Measurements from ENCODE around the gene TSHR. TPM values are rescaled to one million over a fixed set of nuclear protein-coding genes. Genes with fewer than 3 reads are reported as not detected.

TSHR gene
- total and polyA plus RNA-seq, 2 donors, result 10.3 to 20.1 TPM

- Histone ChIP-seq H3K4me3 (ENCODE audit: low read length in 2 of 2) (no peak overlapping the region), H3K36me3 (ENCODE audit: control insufficient read depth in 2 of 2, insufficient read depth in 2 of 2, low read length in 1 of 2) (no peaks in the 10 kb centered on the region), H3K9me3 (ENCODE audit: control insufficient read depth in 2 of 2, insufficient read depth in 1 of 2, low read length in 1 of 2) (no peaks in the 10 kb centered on the region), H3K27me3 (ENCODE audit: control insufficient read depth in 2 of 2, insufficient read depth in 1 of 2, low read length in 1 of 2) (no peaks in the 10 kb centered on the region), H3K4me1 (ENCODE audit: control insufficient read depth in 2 of 2, insufficient read depth in 2 of 2, low read length in 2 of 2) (peaks cover 0 to 9% of the 10 kb centered on the region in 2 donors), H3K27ac (ENCODE audit: low read depth in 1 of 2, low read length in 1 of 2) (no peak overlapping the region)
- 98% methylated on average over 7 of the region's 7 CpGs for WGBS
- DNase-seq (ENCODE audit: low read depth in 6 of 9, low spot score in 9 of 9), result no peak
Measured at GRCh38 chr14:81161088-81161487, 205.7 kb downstream of the TSHR start.

- no peak overlapping the region for H3K4me3 ChIP-seq (ENCODE audit: low read length in 2 of 2)
- DNase-seq (ENCODE audit: low read depth in 6 of 9, low spot score in 9 of 9), result no peak
- H3K9me3 ChIP-seq (ENCODE audit: control insufficient read depth in 2 of 2, insufficient read depth in 1 of 2, low read length in 1 of 2), result no peaks in the 10 kb centered on the region
- no peaks in the 10 kb centered on the region for H3K36me3 ChIP-seq (ENCODE audit: control insufficient read depth in 2 of 2, insufficient read depth in 2 of 2, low read length in 1 of 2)
- no peaks in the 10 kb centered on the region for H3K27me3 ChIP-seq (ENCODE audit: control insufficient read depth in 2 of 2, insufficient read depth in 1 of 2, low read length in 1 of 2)
- 89% methylated on average over 1 of the region's 1 CpG for WGBS
- no peak overlapping the region for H3K27ac ChIP-seq (ENCODE audit: low read depth in 1 of 2, low read length in 1 of 2)
- peaks cover 0 to 9% of the 10 kb centered on the region in 2 donors for H3K4me1 ChIP-seq (ENCODE audit: control insufficient read depth in 2 of 2, insufficient read depth in 2 of 2, low read length in 2 of 2)
Measured at GRCh38 chr14:81161749-81162148, 206.3 kb downstream of the TSHR start.

GRCh38 chr14:81162941-81163340 is 207.5 kb downstream of the TSHR start:
- H3K4me3 ChIP-seq (ENCODE audit: low read length in 2 of 2), result no peak overlapping the region
- H3K27ac ChIP-seq (ENCODE audit: low read depth in 1 of 2, low read length in 1 of 2), result no peak overlapping the region
- H3K9me3 ChIP-seq (ENCODE audit: control insufficient read depth in 2 of 2, insufficient read depth in 1 of 2, low read length in 1 of 2), result no peaks in the 10 kb centered on the region
- no peaks in the 10 kb centered on the region for H3K27me3 ChIP-seq (ENCODE audit: control insufficient read depth in 2 of 2, insufficient read depth in 1 of 2, low read length in 1 of 2)
- WGBS, result 44% methylated on average over 3 of the region's 3 CpGs
- DNase-seq (ENCODE audit: low read depth in 6 of 9, low spot score in 9 of 9), result no peak
- H3K36me3 ChIP-seq (ENCODE audit: control insufficient read depth in 2 of 2, insufficient read depth in 2 of 2, low read length in 1 of 2), result no peaks in the 10 kb centered on the region
- peaks cover 0 to 9% of the 10 kb centered on the region in 2 donors for H3K4me1 ChIP-seq (ENCODE audit: control insufficient read depth in 2 of 2, insufficient read depth in 2 of 2, low read length in 2 of 2)

GRCh38 chr14:81164167-81164774 is 208.8 kb downstream of the TSHR start:
- Histone ChIP-seq H3K36me3 (ENCODE audit: control insufficient read depth in 2 of 2, insufficient read depth in 2 of 2, low read length in 1 of 2) (no peaks in the 10 kb centered on the region), H3K27ac (ENCODE audit: low read depth in 1 of 2, low read length in 1 of 2) (no peak overlapping the region), H3K27me3 (ENCODE audit: control insufficient read depth in 2 of 2, insufficient read depth in 1 of 2, low read length in 1 of 2) (no peaks in the 10 kb centered on the region), H3K4me1 (ENCODE audit: control insufficient read depth in 2 of 2, insufficient read depth in 2 of 2, low read length in 2 of 2) (peaks cover 0 to 11% of the 10 kb centered on the region in 2 donors), H3K4me3 (ENCODE audit: low read length in 2 of 2) (no peak overlapping the region), H3K9me3 (ENCODE audit: control insufficient read depth in 2 of 2, insufficient read depth in 1 of 2, low read length in 1 of 2) (no peaks in the 10 kb centered on the region)
- peak in 7 of 9 donors; percentile 41 to 82 (median 59) for DNase-seq (ENCODE audit: low read depth in 6 of 9, low spot score in 9 of 9)
- 83% methylated on average over 1 of the region's 1 CpG for WGBS

GRCh38 chr14:81165188-81165587 is 209.8 kb downstream of the TSHR start:
- DNase-seq (ENCODE audit: low read depth in 6 of 9, low spot score in 9 of 9), result peak in 4 of 9 donors; percentile 6 to 56 (median 20)
- Histone ChIP-seq H3K4me1 (ENCODE audit: control insufficient read depth in 2 of 2, insufficient read depth in 2 of 2, low read length in 2 of 2) (peaks cover 0 to 16% of the 10 kb centered on the region in 2 donors), H3K4me3 (ENCODE audit: low read length in 2 of 2) (no peak overlapping the region), H3K27me3 (ENCODE audit: control insufficient read depth in 2 of 2, insufficient read depth in 1 of 2, low read length in 1 of 2) (no peaks in the 10 kb centered on the region), H3K27ac (ENCODE audit: low read depth in 1 of 2, low read length in 1 of 2) (peak overlapping the region in 1 of 2 donors; percentile 50), H3K36me3 (ENCODE audit: control insufficient read depth in 2 of 2, insufficient read depth in 2 of 2, low read length in 1 of 2) (no peaks in the 10 kb centered on the region), H3K9me3 (ENCODE audit: control insufficient read depth in 2 of 2, insufficient read depth in 1 of 2, low read length in 1 of 2) (no peaks in the 10 kb centered on the region)
- WGBS, result 57% methylated on average over 4 of the region's 4 CpGs

- H3K27ac ChIP-seq (ENCODE audit: low read depth in 1 of 2, low read length in 1 of 2), result no peak overlapping the region
- no peaks in the 10 kb centered on the region for H3K36me3 ChIP-seq (ENCODE audit: control insufficient read depth in 2 of 2, insufficient read depth in 2 of 2, low read length in 1 of 2)
- H3K9me3 ChIP-seq (ENCODE audit: control insufficient read depth in 2 of 2, insufficient read depth in 1 of 2, low read length in 1 of 2), result no peaks in the 10 kb centered on the region
- 97% methylated on average over 2 of the region's 2 CpGs for WGBS
- H3K4me1 ChIP-seq (ENCODE audit: control insufficient read depth in 2 of 2, insufficient read depth in 2 of 2, low read length in 2 of 2), result peaks cover 0 to 20% of the 10 kb centered on the region in 2 donors
- no peak overlapping the region for H3K4me3 ChIP-seq (ENCODE audit: low read length in 2 of 2)
- H3K27me3 ChIP-seq (ENCODE audit: control insufficient read depth in 2 of 2, insufficient read depth in 1 of 2, low read length in 1 of 2), result no peaks in the 10 kb centered on the region
- no peak for DNase-seq (ENCODE audit: low read depth in 6 of 9, low spot score in 9 of 9)
Measured at GRCh38 chr14:81166121-81166520, 210.7 kb downstream of the TSHR start.

- Histone ChIP-seq H3K9me3 (ENCODE audit: control insufficient read depth in 2 of 2, insufficient read depth in 1 of 2, low read length in 1 of 2) (no peaks in the 10 kb centered on the region), H3K4me1 (ENCODE audit: control insufficient read depth in 2 of 2, insufficient read depth in 2 of 2, low read length in 2 of 2) (peaks cover 0 to 17% of the 10 kb centered on the region in 2 donors), H3K27ac (ENCODE audit: low read depth in 1 of 2, low read length in 1 of 2) (no peak overlapping the region), H3K4me3 (ENCODE audit: low read length in 2 of 2) (peak overlapping the region; percentile 73 to 82), H3K27me3 (ENCODE audit: control insufficient read depth in 2 of 2, insufficient read depth in 1 of 2, low read length in 1 of 2) (no peaks in the 10 kb centered on the region), H3K36me3 (ENCODE audit: control insufficient read depth in 2 of 2, insufficient read depth in 2 of 2, low read length in 1 of 2) (no peaks in the 10 kb centered on the region)
- no peak for DNase-seq (ENCODE audit: low read depth in 6 of 9, low spot score in 9 of 9)
- 69% methylated on average over 4 of the region's 4 CpGs for WGBS
Measured at GRCh38 chr14:81169267-81169666, 213.8 kb downstream of the TSHR start.

GRCh38 chr14:81169711-81170103 is 214.3 kb downstream of the TSHR start:
- peaks cover 0 to 15% of the 10 kb centered on the region in 2 donors for H3K4me1 ChIP-seq (ENCODE audit: control insufficient read depth in 2 of 2, insufficient read depth in 2 of 2, low read length in 2 of 2)
- H3K27ac ChIP-seq (ENCODE audit: low read depth in 1 of 2, low read length in 1 of 2), result peak overlapping the region; percentile 97 to 98
- 4% methylated on average over 10 of the region's 10 CpGs for WGBS
- no peaks in the 10 kb centered on the region for H3K9me3 ChIP-seq (ENCODE audit: control insufficient read depth in 2 of 2, insufficient read depth in 1 of 2, low read length in 1 of 2)
- peak overlapping the region; percentile 73 to 82 for H3K4me3 ChIP-seq (ENCODE audit: low read length in 2 of 2)
- H3K36me3 ChIP-seq (ENCODE audit: control insufficient read depth in 2 of 2, insufficient read depth in 2 of 2, low read length in 1 of 2), result no peaks in the 10 kb centered on the region
- DNase-seq (ENCODE audit: low read depth in 6 of 9, low spot score in 9 of 9), result peak in 4 of 9 donors; percentile 18 to 36 (median 23)
- H3K27me3 ChIP-seq (ENCODE audit: control insufficient read depth in 2 of 2, insufficient read depth in 1 of 2, low read length in 1 of 2), result no peaks in the 10 kb centered on the region

GRCh38 chr14:81170104-81170828 is 214.8 kb downstream of the TSHR start:
- under 1% methylated on average over 28 of the region's 28 CpGs for WGBS
- DNase-seq (ENCODE audit: low read depth in 6 of 9, low spot score in 9 of 9), result peak; percentile 79 to 95 (median 88)
- H3K27me3 ChIP-seq (ENCODE audit: control insufficient read depth in 2 of 2, insufficient read depth in 1 of 2, low read length in 1 of 2), result no peaks in the 10 kb centered on the region
- H3K27ac ChIP-seq (ENCODE audit: low read depth in 1 of 2, low read length in 1 of 2), result peak overlapping the region; percentile 97 to 98
- no peaks in the 10 kb centered on the region for H3K9me3 ChIP-seq (ENCODE audit: control insufficient read depth in 2 of 2, insufficient read depth in 1 of 2, low read length in 1 of 2)
- peaks cover 0 to 12% of the 10 kb centered on the region in 2 donors for H3K4me1 ChIP-seq (ENCODE audit: control insufficient read depth in 2 of 2, insufficient read depth in 2 of 2, low read length in 2 of 2)
- H3K36me3 ChIP-seq (ENCODE audit: control insufficient read depth in 2 of 2, insufficient read depth in 2 of 2, low read length in 1 of 2), result no peaks in the 10 kb centered on the region
- H3K4me3 ChIP-seq (ENCODE audit: low read length in 2 of 2), result peak overlapping the region; percentile 73 to 82
